Thymus (tissue), 11 donors: ENCODE measurements around the gene IL3. TPM values are rescaled to one million over a fixed set of nuclear protein-coding genes. Genes with fewer than 3 reads are reported as not detected.
A peak's percentile ranks its signal among the peaks of the same experiment; 100 is the strongest.
"Not testable (repeated sequence)": the region's sequence is repeated elsewhere in the genome, so short reads cannot be mapped to it uniquely, and the experiment has no call there.

Source experiments
- DNase-seq, 9 donors: peaks; one replicate each; pipeline ENCODE4 v3.0.0-alpha.2; 2013; ENCODE audit warnings: low spot score in 9 of 9, low read depth in 6 of 9, missing footprints in 1 of 9
- H3K27ac ChIP-seq, 2 donors: one replicate each; pipeline ENCODE4 v1.5.1; 2013; ENCODE audit warnings: control low read depth in 1 of 2, low read depth in 1 of 2, low read length in 1 of 2, mild to moderate bottlenecking in 1 of 2, moderate library complexity in 1 of 2
- H3K27me3 ChIP-seq, 2 donors: one replicate each; pipeline ENCODE4 v1.5.1; 2013; ENCODE audit warnings: low read length in 1 of 2; ENCODE audit not compliant: control insufficient read depth in 2 of 2, insufficient read depth in 1 of 2
- H3K36me3 ChIP-seq, 2 donors: one replicate each; pipeline ENCODE4 v1.5.1; 2013; ENCODE audit warnings: low read length in 1 of 2, mild to moderate bottlenecking in 1 of 2, moderate library complexity in 1 of 2; ENCODE audit not compliant: control insufficient read depth in 2 of 2, insufficient read depth in 2 of 2
- H3K4me1 ChIP-seq, 2 donors: one replicate each; pipeline ENCODE4 v1.5.1; 2013; ENCODE audit warnings: low read length in 2 of 2; ENCODE audit not compliant: control insufficient read depth in 2 of 2, insufficient read depth in 2 of 2
- H3K4me3 ChIP-seq, 2 donors: one replicate each; pipeline ENCODE4 v1.5.1; 2013; ENCODE audit warnings: low read length in 2 of 2, control low read depth in 1 of 2, mild to moderate bottlenecking in 1 of 2
- H3K9me3 ChIP-seq, 2 donors: one replicate each; pipeline ENCODE4 v1.5.1; 2013; ENCODE audit warnings: low read length in 1 of 2, mild to moderate bottlenecking in 1 of 2; ENCODE audit not compliant: control insufficient read depth in 2 of 2, insufficient read depth in 1 of 2
- WGBS: extraction: QIAGEN DNeasy Blood & Tissue Kit; methylation state at CpG from one replicate; pipeline ENCODE4 v1.1.7; 2013; 5-methylcytosine and 5-hydroxymethylcytosine counted together
- polyA plus RNA-seq: library from polyadenylated mRNA; stranded (reverse); fragments of 200-250 nt; gene quantifications from one replicate; pipeline ENCODE4 v1.2.3, GENCODE V29; 2013
- total RNA-seq: library from RNA; stranded (reverse); fragments of 120-200 nt; gene quantifications from one replicate; pipeline ENCODE4 v1.2.4, GENCODE V29; 2013
- donor health status: healthy.

The IL3 gene
- total and polyA plus RNA-seq, 2 donors, result 0.34 TPM; not detected in 1

- Histone ChIP-seq H3K36me3 (no peaks in the 10 kb centered on the region), H3K27ac (no peak overlapping the region), H3K9me3 (no peaks in the 10 kb centered on the region), H3K27me3 (no peaks in the 10 kb centered on the region), H3K4me1 (peaks cover 25 to 36% of the 10 kb centered on the region in 2 donors), H3K4me3 (no peak overlapping the region)
- 94% methylated on average over 6 of the region's 6 CpGs for WGBS
- no peak for DNase-seq
Measured at GRCh38 chr5:132101385-132101880, 41.0 kb downstream of the IL3 start.

GRCh38 chr5:132102101-132102701 lies 41.7 kb downstream of the IL3 start:
- Histone ChIP-seq H3K36me3 (no peaks in the 10 kb centered on the region), H3K27me3 (no peaks in the 10 kb centered on the region), H3K4me1 (peaks cover 25 to 36% of the 10 kb centered on the region in 2 donors), H3K9me3 (no peaks in the 10 kb centered on the region), H3K4me3 (no peak overlapping the region), H3K27ac (peak overlapping the region in 1 of 2 donors; percentile 8)
- no peak for DNase-seq
- 91% methylated on average over 5 of the region's 5 CpGs for WGBS

- DNase-seq, result no peak
- Histone ChIP-seq H3K9me3 (no peaks in the 10 kb centered on the region), H3K4me1 (peaks cover 25 to 36% of the 10 kb centered on the region in 2 donors), H3K27me3 (no peaks in the 10 kb centered on the region), H3K36me3 (no peaks in the 10 kb centered on the region), H3K27ac (no peak overlapping the region), H3K4me3 (no peak overlapping the region)
- 60% methylated on average over 3 of the region's 3 CpGs for WGBS
Measured at GRCh38 chr5:132102944-132103331, 42.5 kb downstream of the IL3 start.

- Histone ChIP-seq H3K4me3 (no peak overlapping the region), H3K9me3 (no peaks in the 10 kb centered on the region), H3K4me1 (peaks cover 25 to 36% of the 10 kb centered on the region in 2 donors), H3K27me3 (no peaks in the 10 kb centered on the region), H3K27ac (peak overlapping the region in 1 of 2 donors; percentile 15), H3K36me3 (no peaks in the 10 kb centered on the region)
- DNase-seq, result peak in 6 of 9 donors; percentile 30 to 86 (median 56)
Measured at GRCh38 chr5:132103332-132103951, 43.0 kb downstream of the IL3 start.

- Histone ChIP-seq H3K36me3 (no peaks in the 10 kb centered on the region), H3K9me3 (no peaks in the 10 kb centered on the region), H3K4me1 (peaks cover 25 to 35% of the 10 kb centered on the region in 2 donors), H3K27ac (no peak overlapping the region), H3K27me3 (no peaks in the 10 kb centered on the region), H3K4me3 (no peak overlapping the region)
- WGBS, result 23% methylated on average over 6 of the region's 6 CpGs
- no peak for DNase-seq
Measured at GRCh38 chr5:132103969-132104391, 43.5 kb downstream of the IL3 start.

- no peak for DNase-seq
- H3K4me1 ChIP-seq, result peaks cover 25 to 33% of the 10 kb centered on the region in 2 donors
- no peaks in the 10 kb centered on the region for H3K36me3 ChIP-seq
Measured at GRCh38 chr5:132104556-132104955, 44.1 kb downstream of the IL3 start.

GRCh38 chr5:132105688-132106087 lies 45.2 kb downstream of the IL3 start:
- Histone ChIP-seq H3K27me3 (no peaks in the 10 kb centered on the region), H3K4me3 (no peak overlapping the region), H3K27ac (no peak overlapping the region), H3K9me3 (no peaks in the 10 kb centered on the region), H3K4me1 (peaks cover 23 to 28% of the 10 kb centered on the region in 2 donors), H3K36me3 (no peaks in the 10 kb centered on the region)
- WGBS, result 99% methylated on average over 3 of the region's 3 CpGs
- DNase-seq, result no peak

More at GRCh38 chr5:132104556-132104955, 44.1 kb downstream of the IL3 start:
- no peak overlapping the region for H3K27ac ChIP-seq
- H3K27me3 ChIP-seq, result no peaks in the 10 kb centered on the region
- no peaks in the 10 kb centered on the region for H3K9me3 ChIP-seq
- no peak overlapping the region for H3K4me3 ChIP-seq

- not testable (repeated sequence) for H3K4me3 ChIP-seq, H3K36me3 ChIP-seq, DNase-seq, H3K27ac ChIP-seq, H3K9me3 ChIP-seq, H3K27me3 ChIP-seq
- peaks cover 2 to 11% of the 10 kb centered on the region in 2 donors for H3K4me1 ChIP-seq
- WGBS, result 90% methylated on average over 1 of the region's 1 CpG
Measured at GRCh38 chr5:132108495-132108894, 48.0 kb downstream of the IL3 start.

GRCh38 chr5:132108957-132109356 lies 48.5 kb downstream of the IL3 start:
- H3K36me3 ChIP-seq, result not testable (repeated sequence)

More at GRCh38 chr5:132108957-132109356, 48.5 kb downstream of the IL3 start:
- H3K9me3 ChIP-seq, DNase-seq, H3K27me3 ChIP-seq, H3K4me1 ChIP-seq, H3K4me3 ChIP-seq, H3K27ac ChIP-seq: not testable (repeated sequence)
- WGBS, result over 99% methylated on average over 4 of the region's 4 CpGs
